K562 (cell line): ENCODE results near the gene LAMA5. TPM values are rescaled to one million over a fixed set of nuclear protein-coding genes. Genes with fewer than 3 reads are reported as not detected.
A peak's percentile ranks its signal among the peaks of the same experiment; 100 is the strongest.

ENCODE experiments used
- DDX20 ChIP-seq: fragments of 450-650 bp; IDR thresholded peaks from 2 replicates; pipeline ENCODE4 v1.6.1; 2016; ENCODE audit warnings: missing genetic modification characterization, low read depth, mild to moderate bottlenecking, missing compliant biosample characterization, moderate library complexity
- MTF1 ChIP-seq: fragments of 250-450 bp; sonication (Bioruptor Pico); IDR thresholded peaks from 2 replicates; pipeline ENCODE4 v1.9.0; 2021; ENCODE audit warnings: moderate library complexity, mild to moderate bottlenecking, inconsistent platforms, borderline replicate concordance
- NKRF ChIP-seq: fragments of 450-650 bp; IDR thresholded peaks from 2 replicates; pipeline ENCODE4 v1.6.1; 2016; ENCODE audit warnings: borderline replicate concordance
- POLR2G ChIP-seq: fragments of 200-400 bp; formaldehyde crosslinking; IDR thresholded peaks from 2 replicates; pipeline ENCODE4 v1.6.1; 2017; ENCODE audit warnings: low read depth, mild to moderate bottlenecking, antibody characterized with exemption, low read length, moderate library complexity
- PTBP1 ChIP-seq: fragments of 200-400 bp; formaldehyde crosslinking; IDR thresholded peaks from 2 replicates; pipeline ENCODE4 v1.6.1; 2017; ENCODE audit warnings: low read depth, low read length
- SOX6 ChIP-seq: fragments of 450-650 bp; IDR thresholded peaks from 2 replicates; pipeline ENCODE4 v1.6.1; 2014; ENCODE audit warnings: mild to moderate bottlenecking
- USF1 ChIP-seq: sonication (generic); formaldehyde crosslinking; IDR thresholded peaks from 2 replicates; pipeline ENCODE4 v1.9.0; 2022; ENCODE audit warnings: mild to moderate bottlenecking, missing genetic modification reagents
- ZKSCAN1 ChIP-seq: fragments of 150-350 bp; IDR thresholded peaks from 2 replicates; pipeline ENCODE4 v1.6.1; 2016; ENCODE audit warnings: low read depth, low read length
- ZNF121 ChIP-seq: sonication (generic); formaldehyde crosslinking; conservative IDR thresholded peaks from 2 replicates; pipeline ENCODE4 v1.8.0; 2022; ENCODE audit warnings: missing genetic modification reagents
- polyA plus RNA-seq, 8 experiments: library from polyadenylated mRNA; depleted of rRNA in 4 of 8; stranded (reverse) in 5 of 8; unstranded in 3 of 8; fragments of >200 nt; fragmentation: Nextera tagmentation in 2 of 8; fragmentation: Illumina TruSeq in 1 of 8; extraction: Ambion mirVana in 2 of 8; extraction: Trizol in 1 of 8; gene quantifications; 2 replicates each; pipeline versions ENCODE4 v1.2.1 to v1.2.3, GENCODE V29; 2011 to 2014; ENCODE audit warnings: inconsistent platforms in 1 of 8, missing spikeins in 1 of 8
- total RNA-seq, 7 experiments: library from RNA; depleted of rRNA in 6 of 7; stranded (reverse); fragments of >200 nt in 6 of 7; fragmentation: Illumina TruSeq in 2 of 7; extraction: Trizol in 2 of 7; gene quantifications; 2 replicates each; pipeline versions ENCODE4 v1.2.1 to v1.2.3, GENCODE V29; 2011 to 2021; ENCODE audit warnings: low replicate concordance in 1 of 7

Gene LAMA5
- total and polyA plus RNA-seq, 9 of the 15 experiments (the other 6 are each of a cell fraction or from before 2014, with no cell fraction given) = 0.31 to 101 (median 7.8) TPM

DNA sequence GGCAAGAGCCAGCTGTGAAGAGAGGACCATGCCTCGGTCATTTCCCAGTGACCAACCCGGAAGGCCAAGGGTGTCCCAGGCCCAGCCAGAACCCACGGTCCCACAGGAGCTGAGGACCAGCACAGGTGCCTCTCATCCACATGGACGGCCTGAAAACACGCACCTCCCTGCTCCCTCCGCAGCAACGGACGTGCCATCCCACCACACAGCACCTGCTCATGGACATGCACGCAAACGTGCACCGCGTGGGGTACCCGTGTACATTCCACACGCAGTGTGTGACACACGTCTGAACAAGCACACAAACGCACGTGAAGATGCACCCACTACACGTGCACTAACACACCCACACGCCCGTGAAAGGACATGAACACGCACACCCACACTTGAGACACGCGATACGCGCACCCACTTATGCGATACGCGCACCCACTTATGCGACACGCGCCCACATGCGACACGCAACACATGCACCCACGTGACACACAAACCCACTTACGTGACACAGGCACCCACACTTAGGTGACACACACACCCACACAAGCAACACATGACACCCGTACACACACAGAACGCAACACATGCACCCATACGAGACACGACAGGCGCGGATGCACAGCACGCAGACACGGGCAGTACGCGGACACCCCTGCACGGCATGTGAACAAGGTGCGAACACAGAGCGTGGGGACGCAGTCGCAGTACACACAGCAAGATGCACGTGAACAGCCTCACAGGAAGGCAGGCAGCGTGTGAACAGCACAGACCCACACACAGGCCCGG lies 30.1 kb downstream of the LAMA5 start (continued):
- TF ChIP-seq PTBP1 = no peak
- TF ChIP-seq MTF1 (CRISPR knock-in tag) = no peak
- no peak for TF ChIP-seq ZNF121 (CRISPR knock-in tag)
- peak; percentile 22; the same call in 1 of the 2 replicates for TF ChIP-seq POLR2G
- 0 out of 2 replicates have a peak, but pooled peaks have one; percentile 5 for TF ChIP-seq USF1 (CRISPR knock-in tag)
- no peak for TF ChIP-seq NKRF
- TF ChIP-seq ZKSCAN1 = no peak
- no peak for TF ChIP-seq DDX20 (tag)
- no peak for TF ChIP-seq SOX6
